Liver (tissue), 3 donors: ENCODE results near the gene EXOC3.
"Not testable (repeated sequence)": the region's sequence is repeated elsewhere in the genome, so short reads cannot be mapped to it uniquely, and the experiment has no call there.

Source experiments
- ATF3 ChIP-seq: IDR thresholded peaks from 2 replicates; pipeline ENCODE4 v1.6.1; 2016; ENCODE audit warnings: antibody characterized with exemption
- CTCF ChIP-seq: fragments of 150-350 bp; IDR thresholded peaks from 2 replicates; pipeline ENCODE4 v1.5.1; 2017; ENCODE audit warnings: improper control_type of control experiment, low read depth, low read length; ENCODE audit not compliant: missing input control
- EGR1 ChIP-seq, 2 donors: IDR thresholded peaks; 2 replicates each; pipeline ENCODE4 v1.6.1; 2016 to 2018; ENCODE audit warnings: antibody characterized with exemption in 2 of 2, low read depth in 2 of 2
- FOXA1 ChIP-seq: IDR thresholded peaks from 2 replicates; pipeline ENCODE4 v1.6.1; 2016; ENCODE audit warnings: antibody characterized with exemption
- GABPA ChIP-seq, 2 donors: IDR thresholded peaks in 1 of 2; conservative IDR thresholded peaks in 1 of 2; 2 replicates each; pipeline ENCODE4 v1.6.1; 2016; ENCODE audit warnings: antibody characterized with exemption in 2 of 2, mild to moderate bottlenecking in 1 of 2, moderate library complexity in 1 of 2
- JUND ChIP-seq, 2 donors: IDR thresholded peaks; 2 replicates each; pipeline ENCODE4 v1.6.1; 2016; ENCODE audit warnings: antibody characterized with exemption in 2 of 2
- MAX ChIP-seq: IDR thresholded peaks from 2 replicates; pipeline ENCODE4 v1.6.1; 2016; ENCODE audit warnings: antibody characterized with exemption
- RAD21 ChIP-seq, 2 donors: IDR thresholded peaks; 2 replicates each; pipeline ENCODE4 v1.6.1; 2016; ENCODE audit warnings: antibody characterized with exemption in 2 of 2, mild to moderate bottlenecking in 2 of 2
- REST ChIP-seq: IDR thresholded peaks from 2 replicates; pipeline ENCODE4 v1.6.1; 2016; ENCODE audit warnings: antibody characterized with exemption, mild to moderate bottlenecking
- RXRA ChIP-seq, 2 donors: IDR thresholded peaks; 2 replicates each; pipeline ENCODE4 v1.6.1; 2017 to 2018; ENCODE audit warnings: antibody characterized with exemption in 2 of 2, mild to moderate bottlenecking in 1 of 2
- SP1 ChIP-seq: IDR thresholded peaks from 2 replicates; pipeline ENCODE4 v1.6.1; 2018; ENCODE audit warnings: antibody characterized with exemption, mild to moderate bottlenecking
- TAF1 ChIP-seq: conservative IDR thresholded peaks from 2 replicates; pipeline ENCODE4 v1.6.1; 2016; ENCODE audit warnings: antibody characterized with exemption, mild to moderate bottlenecking
- YY1 ChIP-seq: IDR thresholded peaks from 2 replicates; pipeline ENCODE4 v1.6.1; 2016; ENCODE audit warnings: antibody characterized with exemption, mild to moderate bottlenecking
- ZBTB33 ChIP-seq: IDR thresholded peaks from 2 replicates; pipeline ENCODE4 v1.6.1; 2016; ENCODE audit warnings: antibody characterized with exemption
- donor health status: healthy.
- donor health status: healthy.

GRCh38 chr5:402219-402614 lies 40.8 kb upstream of the EXOC3 start:
- not testable (repeated sequence) for TF ChIP-seq REST; CTCF; TAF1; RAD21 (IDR thresholded peaks at IDR 0.05); ATF3; FOXA1; JUND (IDR thresholded peaks at IDR 0.05); EGR1 (IDR thresholded peaks at IDR 0.05; ENCODE audit: low read depth in 2 of 2); SP1; RXRA (IDR thresholded peaks at IDR 0.05); GABPA (IDR thresholded peaks at IDR 0.05 in 1 of 2, conservative IDR thresholded peaks at IDR 0.05 in 1 of 2); YY1; MAX; ZBTB33
